IMR-90 (cell line): ENCODE data around the gene CENPN. TPM values are rescaled to one million over a fixed set of nuclear protein-coding genes. Genes with fewer than 3 reads are reported as not detected.

Source experiments
- ATAC-seq: fragments of 200-7000 bp; cut with Tn5 transposase; 2 replicates; pipeline ENCODE4 v1.9.1; 2020; ENCODE audit warnings: low read depth, mild to moderate bottlenecking, moderate library complexity
- BruUV-seq: library from RNA; stranded (reverse); fragments of 400-500 nt; replicated peaks from 2 replicates; lab custom pipeline; 2021; lab: Mats Ljungman, UMichigan
- CTCF ChIA-PET: fragments of 300-600 bp; formaldehyde crosslinking; extraction: SDS; loops from one replicate; lab custom pipeline; 2021; ENCODE audit warnings: antibody characterized with exemption; lab: Yijun Ruan, JAX
- POLR2A ChIA-PET: fragments of 300-600 bp; sonication (Branson Sonifier 250); formaldehyde crosslinking; loops from one replicate; lab custom pipeline; 2022; ENCODE audit warnings: antibody characterized with exemption; ENCODE audit not compliant: unreplicated experiment; lab: Charles Lee
- DNase-seq: peaks from one replicate; pipeline ENCODE4 v3.0.0; 2013
- H2AFZ ChIP-seq: replicated peaks from 2 replicates; pipeline ENCODE3; 2013; ENCODE audit warnings: low read length, mild to moderate bottlenecking; ENCODE audit not compliant: poor library complexity
- H2AK5ac ChIP-seq: 2 replicates; pipeline ENCODE4 v1.6.1; 2013; ENCODE audit warnings: low read depth, low read length, inconsistent platforms
- H2AK9ac ChIP-seq: replicated peaks from 2 replicates; pipeline ENCODE3; 2013; ENCODE audit warnings: mild to moderate bottlenecking, low read depth, low read length, moderate library complexity; ENCODE audit not compliant: poor library complexity
- H2BK120ac ChIP-seq: 2 replicates; pipeline ENCODE4 v1.6.1; 2013; ENCODE audit warnings: low read depth, low read length, inconsistent platforms
- H2BK15ac ChIP-seq: 3 replicates; pipeline ENCODE4 v1.6.1; 2013; ENCODE audit warnings: low read depth, low read length, inconsistent platforms
- H2BK20ac ChIP-seq: 2 replicates; pipeline ENCODE4 v1.6.1; 2013; ENCODE audit warnings: low read depth, mild to moderate bottlenecking, inconsistent platforms, low read length, moderate library complexity
- H2BK5ac ChIP-seq: 2 replicates; pipeline ENCODE4 v1.6.1; 2013; ENCODE audit warnings: mild to moderate bottlenecking, low read depth, low read length, inconsistent platforms; ENCODE audit not compliant: poor library complexity, severe bottlenecking
- H3K14ac ChIP-seq: replicated peaks from 2 replicates; pipeline ENCODE4 v1.6.1; 2013; ENCODE audit warnings: low read depth, low read length, inconsistent platforms
- H3K18ac ChIP-seq: 2 replicates; pipeline ENCODE4 v1.6.1; 2013; ENCODE audit warnings: low read depth, low read length, control low read depth
- H3K23ac ChIP-seq: 2 replicates; pipeline ENCODE4 v1.6.1; 2013; ENCODE audit warnings: low read depth, low read length, inconsistent platforms
- H3K27ac ChIP-seq: 2 replicates; pipeline ENCODE4 v1.5.1; 2013; ENCODE audit warnings: mild to moderate bottlenecking, control low read depth, low read length; ENCODE audit not compliant: insufficient read depth
- H3K27me3 ChIP-seq: 2 replicates; pipeline ENCODE4 v1.6.1; 2013; ENCODE audit warnings: low read length; ENCODE audit not compliant: control insufficient read depth, insufficient read depth
- H3K36me3 ChIP-seq: 2 replicates; pipeline ENCODE4 v1.6.1; 2013; ENCODE audit warnings: low read length, mixed read lengths; ENCODE audit not compliant: control insufficient read depth, insufficient read depth
- H3K4ac ChIP-seq: 2 replicates; pipeline ENCODE4 v1.6.1; 2013; ENCODE audit warnings: low read depth, low read length, inconsistent platforms
- H3K4me1 ChIP-seq: 2 replicates; pipeline ENCODE4 v1.6.1; 2013; ENCODE audit warnings: low read length, mixed read lengths; ENCODE audit not compliant: control insufficient read depth, insufficient read depth
- H3K4me2 ChIP-seq: 2 replicates; pipeline ENCODE4 v1.6.1; 2013; ENCODE audit warnings: low read depth, mild to moderate bottlenecking, control low read depth, low read length, moderate library complexity
- H3K4me3 ChIP-seq: 2 replicates; pipeline ENCODE4 v1.5.1; 2013; ENCODE audit warnings: low read depth, mild to moderate bottlenecking, control low read depth, low read length, moderate library complexity; ENCODE audit not compliant: insufficient read depth
- H3K56ac ChIP-seq: 2 replicates; pipeline ENCODE4 v1.6.1; 2013; ENCODE audit warnings: low read length, inconsistent platforms; ENCODE audit not compliant: insufficient read depth; ENCODE audit errors: extremely low read depth
- H3K79me1 ChIP-seq, 2 experiments: 2 replicates each; pipeline ENCODE4 v1.6.1; 2013; ENCODE audit warnings: low read length in 2 of 2, inconsistent platforms in 1 of 2, low read depth in 1 of 2
- H3K9ac ChIP-seq: 2 replicates; pipeline ENCODE4 v1.6.1; 2013; ENCODE audit warnings: low read depth, low read length, control low read depth
- H3K9me1 ChIP-seq: 2 replicates; pipeline ENCODE4 v1.6.1; 2013; ENCODE audit warnings: low read length, inconsistent platforms; ENCODE audit not compliant: insufficient read depth
- H3K9me3 ChIP-seq: 2 replicates; pipeline ENCODE4 v1.6.1; 2013; ENCODE audit warnings: low read length; ENCODE audit not compliant: control insufficient read depth, insufficient read depth
- H4K20me1 ChIP-seq: 2 replicates; pipeline ENCODE4 v1.6.1; 2013; ENCODE audit warnings: low read length, inconsistent platforms; ENCODE audit not compliant: insufficient read depth
- H4K5ac ChIP-seq: 2 replicates; pipeline ENCODE4 v1.6.1; 2013; ENCODE audit warnings: mild to moderate bottlenecking, low read depth, low read length, control low read depth
- H4K8ac ChIP-seq, 2 experiments: 2 replicates each; pipeline ENCODE4 v1.6.1; 2013; ENCODE audit warnings: low read depth in 2 of 2, low read length in 2 of 2, control low read depth in 1 of 2, inconsistent platforms in 1 of 2
- H4K91ac ChIP-seq: 2 replicates; pipeline ENCODE4 v1.6.1; 2013; ENCODE audit warnings: low read depth, low read length, inconsistent platforms; ENCODE audit not compliant: insufficient read depth
- CHD1 ChIP-seq: IDR thresholded peaks from 2 replicates; pipeline ENCODE4 v1.6.1; 2012; ENCODE audit warnings: low read depth, low read length, improper control_type of control experiment
- CTCF ChIP-seq: conservative IDR thresholded peaks from 2 replicates; pipeline ENCODE4 v1.5.1; 2012; ENCODE audit warnings: mild to moderate bottlenecking, low read depth, low read length, improper control_type of control experiment
- NFE2L2 ChIP-seq: fragments of 150-350 bp; IDR thresholded peaks from 2 replicates; pipeline ENCODE4 v1.6.1; 2016; ENCODE audit warnings: low read depth, mild to moderate bottlenecking, low read length
- POLR2A ChIP-seq: IDR thresholded peaks from 2 replicates; pipeline ENCODE4 v1.6.1; 2012; ENCODE audit warnings: mild to moderate bottlenecking, low read depth, low read length
- RAD21 ChIP-seq: IDR thresholded peaks from 2 replicates; pipeline ENCODE4 v1.6.1; 2012; ENCODE audit warnings: low read length, improper control_type of control experiment
- RCOR1 ChIP-seq: IDR thresholded peaks from 2 replicates; pipeline ENCODE4 v1.6.1; 2012; ENCODE audit warnings: mild to moderate bottlenecking, low read length, improper control_type of control experiment; ENCODE audit not compliant: insufficient replicate concordance
- RFX5 ChIP-seq: IDR thresholded peaks from 2 replicates; pipeline ENCODE4 v1.8.0; 2012; ENCODE audit warnings: low read depth, mild to moderate bottlenecking, low read length, moderate library complexity
- SMC3 ChIP-seq: fragments of 150-350 bp; IDR thresholded peaks from 2 replicates; pipeline ENCODE4 v1.6.1; 2016; ENCODE audit warnings: low read depth, mild to moderate bottlenecking, antibody characterized with exemption, low read length, moderate library complexity
- WGBS, 2 experiments: methylation state at CpG; one replicate each; pipeline versions ENCODE4 v1.1.5 to v1.1.7; 2013; ENCODE audit warnings: missing lambda C conversion rate in 2 of 2; ENCODE audit not compliant: insufficient read length in 1 of 2; ENCODE audit errors: extremely low coverage in 2 of 2; 5-methylcytosine and 5-hydroxymethylcytosine counted together
- dilution Hi-C: fragments of 300-500 bp; cut with HindIII; formaldehyde crosslinking; loops from one replicate; pipeline ENCODE4 v1.14.3; 2018; ENCODE audit warnings: low sequenced_read_pairs; ENCODE audit not compliant: unreplicated experiment
- in situ Hi-C: fragments of 300-500 bp; cut with MboI; formaldehyde crosslinking; loops from 3 replicates; pipeline ENCODE4 v1.14.3; 2019; ENCODE audit warnings: low sequenced_read_pairs, inconsistent platforms, mixed read lengths
- intact Hi-C: fragments of 100-400 bp; cut with micrococcal nuclease; formaldehyde crosslinking; loops from 2 replicates; pipeline ENCODE4 v1.10.0; 2022
- polyA plus RNA-seq, 3 experiments: library from polyadenylated mRNA; depleted of rRNA; stranded (reverse); fragments of >200 nt; gene quantifications; 2 replicates each; pipeline ENCODE4 v1.2.3, GENCODE V29; 2012; ENCODE audit warnings: low replicate concordance in 1 of 3
- total RNA-seq: library from RNA; depleted of rRNA; stranded (reverse); fragments of >200 nt; gene quantifications from 2 replicates; pipeline ENCODE4 v1.2.3, GENCODE V29; 2012

CENPN gene
- total and polyA plus RNA-seq, 2 of the 4 experiments (the other 2 are of a cell fraction) = 20.5 to 22.8 TPM

- no peak overlapping the region for H2AK9ac ChIP-seq
- H3K18ac ChIP-seq = no peak overlapping the region
- H4K20me1 ChIP-seq = no peaks in the 10 kb centered on the region
- no peak overlapping the region for H2AK5ac ChIP-seq
- H3K9me3 ChIP-seq = no peaks in the 10 kb centered on the region
- no peak overlapping the region for H2BK20ac ChIP-seq
- no peak overlapping the region for H3K23ac ChIP-seq
- H3K36me3 ChIP-seq = no peaks in the 10 kb centered on the region
- in situ Hi-C loops = no loop called here
- no peaks in the 10 kb centered on the region for H3K27me3 ChIP-seq
- WGBS, 2 experiments = no CpG with 5 or more reads among the region's 2 CpGs
- no peak overlapping the region for H3K9ac ChIP-seq
- DNase-seq (no peak), ATAC-seq (no peak)
- no peak overlapping the region for H2BK5ac ChIP-seq
- no peak overlapping the region for H3K14ac ChIP-seq
- H3K56ac ChIP-seq = no peak overlapping the region
- no peak overlapping the region for H4K8ac ChIP-seq
- intact Hi-C loops = no loop called here
- H3K4me3 ChIP-seq = no peak overlapping the region
- no peak overlapping the region for H2BK15ac ChIP-seq
- no peak overlapping the region for H4K91ac ChIP-seq
- no peak overlapping the region for H2AFZ ChIP-seq
- POLR2A ChIA-PET = no interaction called here
- H3K27ac ChIP-seq = no peak overlapping the region
- dilution Hi-C loops = no loop called here
- no peak overlapping the region for H4K5ac ChIP-seq
- no peaks in the 10 kb centered on the region for H3K4me1 ChIP-seq
- no peaks in the 10 kb centered on the region for H3K9me1 ChIP-seq
- no peak overlapping the region for H2BK120ac ChIP-seq
- CTCF ChIA-PET = interaction anchor here (1.4 kb wide), 1 partner anchor 11 kb away, joined by 3 read pairs; no protein-coding TSS in a partner anchor
- no peak overlapping the region for H3K4ac ChIP-seq
- TF ChIP-seq CHD1 (no peak), RCOR1 (no peak), SMC3 (no peak), CTCF (no peak), NFE2L2 (no peak), RFX5 (no peak), POLR2A (no peak), RAD21 (no peak)
- no TSS peak for BruUV-seq
- H3K4me2 ChIP-seq = no peak overlapping the region
- no peaks in the 10 kb centered on the region; a peak in 1 of 4 replicates for H3K79me1 ChIP-seq
These were observed 42.7 kb upstream of the CENPN start for GRCh38 chr16:80964351-80964750.
